GM19351 (cell line): Measurements from ENCODE around the gene KIF1B.

ENCODE experiments used
- ATAC-seq: cut with Tn5 transposase; IDR thresholded peaks from one replicate; pipeline ENCODE4 v1.9.1; 2021; ENCODE audit warnings: mild to moderate bottlenecking, moderate library complexity; ENCODE audit not compliant: unreplicated experiment

KIF1B gene

GRCh38 chr1:10272274-10272673, 61.9 kb downstream of the KIF1B start:
- ATAC-seq: no peak

DNA sequence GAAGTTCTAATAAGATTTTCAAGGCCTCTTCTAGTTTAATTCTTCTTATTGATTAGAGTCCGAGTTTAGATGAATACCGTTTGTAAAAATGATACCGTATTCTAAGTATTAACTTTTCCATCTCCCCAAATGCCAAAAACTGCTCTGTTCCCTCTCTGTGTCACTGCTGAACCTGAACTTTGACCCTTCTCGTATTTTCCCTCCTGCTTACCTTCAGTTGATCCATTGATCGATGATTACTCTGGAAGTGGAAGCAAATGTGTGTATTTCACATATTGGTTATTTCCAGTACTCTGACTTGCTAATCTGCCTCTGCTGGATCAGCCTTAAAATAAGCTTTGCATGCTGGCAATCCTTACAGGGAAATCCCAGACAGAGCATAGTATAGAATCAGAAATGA, 68.5 kb downstream of the KIF1B start:
- ATAC-seq: no peak

- no peak for ATAC-seq
Measured at GRCh38 chr1:10280439-10281350, 70.3 kb downstream of the KIF1B start.

DNA sequence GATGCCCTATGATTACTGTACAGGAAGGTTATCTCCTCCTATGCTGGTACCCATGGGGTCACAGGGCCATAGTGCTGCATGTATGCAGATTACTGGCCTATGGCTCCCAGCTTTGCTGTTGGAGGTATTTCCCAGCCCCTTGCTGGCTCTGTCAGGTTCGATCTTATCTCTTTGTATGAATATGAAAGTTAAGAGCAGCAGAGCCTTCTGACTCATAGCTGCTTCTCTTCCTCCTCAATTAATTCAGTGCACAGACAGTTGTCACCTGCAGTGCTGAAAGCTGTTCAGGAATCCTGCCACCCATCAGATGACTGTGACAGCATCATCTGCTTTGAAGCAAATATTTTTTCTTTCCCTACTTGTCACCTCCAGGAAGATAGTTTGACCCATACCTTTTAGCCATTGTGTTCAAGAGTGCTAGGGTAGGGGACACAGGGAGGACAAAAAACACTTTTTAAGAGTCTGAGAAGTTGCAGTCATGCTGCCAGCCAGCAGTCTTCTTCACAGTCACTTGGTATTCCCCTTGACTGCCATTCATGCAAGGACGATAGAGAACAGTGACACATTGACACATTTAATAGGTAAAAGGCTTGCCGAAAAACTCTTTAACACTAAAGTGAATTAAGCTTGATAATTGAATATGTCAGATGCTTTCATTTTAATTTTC, 73.1 kb downstream of the KIF1B start:
- peak; percentile 55 for ATAC-seq

- ATAC-seq: no peak
Measured at GRCh38 chr1:10286244-10286643, 75.9 kb downstream of the KIF1B start.

GRCh38 chr1:10287023-10287645, 76.8 kb downstream of the KIF1B start:
- ATAC-seq: no peak

DNA sequence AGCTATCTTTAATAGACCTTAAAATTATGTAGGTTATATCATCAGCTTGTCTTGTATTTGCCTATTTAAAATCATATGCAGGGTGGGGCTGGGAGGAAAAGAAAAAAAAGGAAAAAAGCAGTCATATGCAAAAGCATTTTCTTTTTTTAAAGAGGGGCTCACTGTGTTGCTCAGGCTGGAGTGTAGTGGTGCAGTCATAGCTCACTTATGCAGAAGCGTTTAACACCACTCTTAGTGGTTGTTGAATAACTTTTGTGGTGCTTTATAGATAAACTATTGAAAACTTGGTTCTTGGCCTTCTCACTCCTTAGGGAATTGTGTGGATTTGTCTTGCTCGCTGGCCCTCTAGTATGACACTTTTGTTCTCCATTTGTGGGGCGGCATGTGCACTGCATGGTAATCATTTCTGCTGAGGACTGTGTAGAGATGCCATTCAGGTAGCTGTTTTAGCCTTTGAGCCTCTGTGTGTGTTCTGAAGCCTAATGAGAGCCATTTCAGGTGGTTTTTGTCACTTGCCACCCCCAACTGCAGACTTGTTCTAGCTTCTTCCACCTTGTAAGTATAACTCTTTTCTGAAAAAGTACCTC, 77.8 kb downstream of the KIF1B start:
- no peak for ATAC-seq

- no peak for ATAC-seq
Measured at GRCh38 chr1:10291705-10292104, 81.3 kb downstream of the KIF1B start.

- ATAC-seq: no peak
Measured at GRCh38 chr1:10292188-10292587, 81.8 kb downstream of the KIF1B start.

DNA sequence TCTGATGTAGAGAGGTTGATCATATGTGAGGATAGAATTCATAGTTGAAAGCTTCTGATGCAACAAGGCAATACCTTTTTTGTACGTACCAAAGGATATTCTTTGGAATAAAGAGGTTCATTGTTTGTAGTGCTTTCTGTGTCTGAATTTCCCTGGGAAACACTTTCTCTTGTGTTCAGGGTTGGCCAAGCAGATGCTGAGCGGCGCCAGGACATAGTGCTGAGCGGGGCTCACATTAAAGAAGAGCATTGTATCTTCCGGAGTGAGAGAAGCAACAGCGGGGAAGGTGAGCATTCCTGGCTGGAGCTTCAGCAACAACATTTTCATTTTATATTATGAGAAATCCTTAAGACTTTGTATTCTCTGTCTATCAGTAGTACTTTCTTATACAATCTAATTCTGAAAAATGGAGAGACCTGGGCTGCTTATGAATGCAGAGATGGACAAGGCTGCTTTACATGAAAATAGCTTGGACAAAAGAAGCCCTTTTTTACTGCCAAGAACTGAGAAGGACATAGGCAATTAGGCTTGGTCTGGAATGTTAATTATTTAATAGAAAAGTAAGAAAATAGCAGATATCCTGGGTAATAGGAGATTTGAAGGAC, 85.2 kb downstream of the KIF1B start:
- ATAC-seq: no peak

DNA sequence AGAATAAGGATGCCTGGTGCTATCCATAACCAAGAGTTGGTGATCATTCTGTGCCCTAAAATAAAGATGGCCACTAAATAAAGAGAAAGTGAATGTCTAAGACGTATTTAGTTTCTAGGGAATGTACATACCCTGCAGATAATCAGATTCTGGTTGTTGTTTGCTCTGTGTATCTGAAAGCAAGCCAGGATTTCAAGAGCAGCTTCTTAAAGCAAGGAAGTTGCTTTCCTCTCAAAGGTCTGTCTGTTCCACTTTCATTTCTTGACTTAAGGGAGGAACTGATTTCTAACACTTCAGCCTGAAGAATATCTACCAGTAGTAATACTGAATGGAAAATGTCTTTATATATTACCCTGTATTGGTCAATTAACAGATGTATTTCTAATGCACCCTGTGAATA, 88.8 kb downstream of the KIF1B start:
- no peak for ATAC-seq

GRCh38 chr1:10302416-10302815, 92.0 kb downstream of the KIF1B start:
- ATAC-seq: no peak

- ATAC-seq: no peak
Measured at GRCh38 chr1:10304295-10304694, 93.9 kb downstream of the KIF1B start.

DNA sequence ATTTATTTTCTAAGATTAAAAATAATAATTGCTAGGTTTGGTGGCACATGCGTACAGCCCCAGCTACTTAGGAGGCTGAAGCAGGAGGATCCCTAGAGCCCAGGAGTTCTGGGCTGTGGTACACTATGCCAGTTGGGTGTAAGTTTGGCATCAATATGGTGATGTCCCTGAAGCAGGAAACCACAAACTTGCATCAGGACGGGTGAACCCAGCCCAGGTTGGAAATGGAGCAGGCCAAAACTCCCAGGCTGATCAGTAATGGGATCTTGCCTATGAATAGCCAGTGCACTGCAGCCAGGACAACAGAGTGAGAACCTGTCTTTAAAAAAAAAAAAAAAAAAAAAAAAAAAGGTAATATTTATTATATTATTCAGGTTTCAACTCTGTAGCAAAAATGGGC, 96.1 kb downstream of the KIF1B start:
- ATAC-seq: no peak

GRCh38 chr1:10308001-10308400, 97.6 kb downstream of the KIF1B start:
- ATAC-seq: no peak

GRCh38 chr1:10309243-10310011, 99.1 kb downstream of the KIF1B start:
- ATAC-seq: no peak

GRCh38 chr1:10316752-10317151, 106.4 kb downstream of the KIF1B start:
- ATAC-seq: no peak

- no peak for ATAC-seq
Measured at GRCh38 chr1:10319750-10320149, 109.4 kb downstream of the KIF1B start.

GRCh38 chr1:10320336-10320735, 110.0 kb downstream of the KIF1B start:
- ATAC-seq: no peak

DNA sequence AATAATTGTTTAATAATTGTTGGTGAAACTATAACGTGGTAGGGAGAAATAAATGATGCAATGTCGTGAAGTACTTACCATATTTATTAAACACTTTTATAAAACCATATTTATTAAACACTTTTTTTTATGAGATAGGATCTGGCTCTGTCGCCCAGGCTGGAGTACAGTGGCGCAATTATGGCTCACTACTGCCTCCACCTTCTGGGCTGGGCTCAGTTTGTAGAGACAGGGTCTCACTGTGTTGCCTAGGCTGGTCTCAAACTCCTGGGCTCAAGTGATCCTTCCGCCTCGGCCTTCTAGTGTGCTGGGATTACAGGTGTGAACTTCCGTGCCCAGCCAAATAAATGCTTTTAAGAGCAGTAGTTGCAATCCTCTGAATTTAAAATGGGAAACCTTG, 112.5 kb downstream of the KIF1B start:
- no peak for ATAC-seq
